Heart left ventricle (tissue), 16 donors: Measurements from ENCODE around the gene PLN. TPM values are rescaled to one million over a fixed set of nuclear protein-coding genes. Genes with fewer than 3 reads are reported as not detected.

Experiments
- ATAC-seq, 4 donors: fragments of 200-7000 bp; cut with Tn5 transposase; one replicate each; pipeline ENCODE4 v1.9.1; 2020 to 2022; ENCODE audit warnings: moderate library complexity in 4 of 4, mild to moderate bottlenecking in 3 of 4, moderate number of reproducible peaks in 1 of 4
- DNase-seq, 5 donors: peaks; one replicate each; pipeline ENCODE4 v3.0.0-alpha.2; 2020
- H3K27ac ChIP-seq, 12 donors: fragments of 200-600 bp; sonication (generic) in 4 of 12; one replicate each; pipeline versions ENCODE4 v1.5.0 to v1.8.0; 2016 to 2022; ENCODE audit warnings: mild to moderate bottlenecking in 2 of 12
- H3K27me3 ChIP-seq, 9 donors: fragments of 200-600 bp; sonication (generic) in 2 of 9; one replicate each; pipeline versions ENCODE4 v1.5.1 to v1.8.0; 2016 to 2022; ENCODE audit warnings: mild to moderate bottlenecking in 3 of 9
- H3K36me3 ChIP-seq, 9 donors: fragments of 200-600 bp; sonication (generic) in 2 of 9; one replicate each; pipeline versions ENCODE4 v1.5.0 to v1.8.0; 2018 to 2022; ENCODE audit warnings: mild to moderate bottlenecking in 2 of 9
- H3K4me1 ChIP-seq, 12 donors: fragments of 200-600 bp; sonication (generic) in 4 of 12; one replicate each; pipeline versions ENCODE4 v1.5.0 to v1.8.0; 2016 to 2022; ENCODE audit warnings: mild to moderate bottlenecking in 3 of 12
- H3K4me3 ChIP-seq, 12 donors: fragments of 200-600 bp; sonication (generic) in 4 of 12; one replicate each; pipeline versions ENCODE4 v1.5.0 to v1.8.0; 2017 to 2022; ENCODE audit warnings: mild to moderate bottlenecking in 9 of 12, moderate library complexity in 4 of 12
- H3K9me3 ChIP-seq, 12 donors: fragments of 200-600 bp; sonication (generic) in 4 of 12; one replicate each; pipeline versions ENCODE4 v1.5.0 to v1.8.0; 2016 to 2022; ENCODE audit warnings: mild to moderate bottlenecking in 1 of 12
- POLR2A ChIP-seq, 2 donors: fragments of 450-650 bp; IDR thresholded peaks; one replicate each; pipeline ENCODE4 v1.6.1; 2017; ENCODE audit warnings: antibody characterized with exemption in 2 of 2, mild to moderate bottlenecking in 2 of 2, moderate library complexity in 2 of 2
- WGBS, 4 donors: extraction: QIAGEN DNeasy Blood & Tissue Kit in 2 of 4; methylation state at CpG; one replicate each; pipeline versions ENCODE4 v1.1.5 to v1.1.7; 2013 to 2018; 5-methylcytosine and 5-hydroxymethylcytosine counted together
- intact Hi-C, 10 donors: fragments of 100-400 bp; cut with DNase I; formaldehyde crosslinking; loops; one replicate each; pipeline versions ENCODE4 v1.11.1 to v1.14.2; 2022
- polyA plus RNA-seq, 2 donors: library from polyadenylated mRNA; stranded (reverse); fragments of 200-250 nt; gene quantifications; one replicate each; pipeline ENCODE4 v1.2.3, GENCODE V29; 2013
- total RNA-seq, 9 donors: library from RNA; depleted of rRNA in 2 of 9; stranded (reverse); fragments of >200 nt in 2 of 9; fragmentation: NEBNext Ultra II Directional in 3 of 9; extraction: Animal tissue kit (Norgen Biotek cat#: 25700) in 3 of 9; gene quantifications; one replicate each; pipeline versions ENCODE4 v1.1.0 to v1.2.4, GENCODE V29; 2016 to 2023
- TF ChIP-seq, protein P1 (sequence below), 12 donors: fragments of 200-600 bp; sonication (generic) in 4 of 12; IDR thresholded peaks; one replicate each; pipeline versions ENCODE4 v1.5.0 to v1.8.0; 2018 to 2022; ENCODE audit warnings: antibody characterized with exemption in 12 of 12, mild to moderate bottlenecking in 5 of 12
- donor health status: ischemic (EF 13 %, LVEDD 7.1; RV severe dilation, severe dysfunction).
- donor health status: healthy with polysubstance abuse.
- donor health status: DM: no; HTN: yes; CAD: no.
- donor health status: DM: no; HTN: no; CAD: no.
- donor health status: ischemic (EF 25% LVEDD 6.9; RV normal size, moderate dysfunction).
- donor health status: ischemic (EF 25% LVEDD 5.7; RV mildly dilated, moderate dysfunction).
- donor health status: healthy.
- donor health status: DM: yes; HTN: yes; CAD: no.
- donor health status: ischemic (EF 35%, LVEDD 5.7; RV mildly dilated, moderate dysfunction).
- donor health status: nonischemic (EF 11% LVEDD 7.7; RV severe dilation, severe dysfunction).
- donor health status: DM: yes; HTN: yes; CAD: no.
- donor health status: PGD.
- donor health status: ischemic (EF 29% LVEDD 5.4; RV normal size, mild dysfunction).
- donor health status: nonischemic (EF 23%, LVEDD 6.1; RV moderate dilation, normal function).

The PLN gene
- total and polyA plus RNA-seq, 11 donors: 974 to 3,015 (median 1,768) TPM

- intact Hi-C loops: loop anchor here in 7 of 10 donors (2.0 to 10.0 kb wide), 4 partner anchors 131 to 219 kb away; no protein-coding TSS in a partner anchor
- Histone ChIP-seq H3K27me3 (no peaks in the 10 kb centered on the region), H3K4me3 (no peak overlapping the region), H3K9me3 (peaks cover 0 to 15% (median 0%) of the 10 kb centered on the region in 12 donors), H3K36me3 (peaks cover 0 to 34% (median 4%) of the 10 kb centered on the region in 9 donors), H3K4me1 (peaks cover 0 to 25% (median 6%) of the 10 kb centered on the region in 12 donors), H3K27ac (peak overlapping the region in 11 of 12 donors; percentile 37 to 81 (median 71))
- 66 to 73% (median 73%) methylated on average over 5 of the region's 5 CpGs for WGBS, 4 donors
- DNase-seq (no peak), ATAC-seq (no peak)
- TF ChIP-seq POLR2A (IDR thresholded peaks at IDR 0.05): no peak
- TF ChIP-seq, protein P1, sequence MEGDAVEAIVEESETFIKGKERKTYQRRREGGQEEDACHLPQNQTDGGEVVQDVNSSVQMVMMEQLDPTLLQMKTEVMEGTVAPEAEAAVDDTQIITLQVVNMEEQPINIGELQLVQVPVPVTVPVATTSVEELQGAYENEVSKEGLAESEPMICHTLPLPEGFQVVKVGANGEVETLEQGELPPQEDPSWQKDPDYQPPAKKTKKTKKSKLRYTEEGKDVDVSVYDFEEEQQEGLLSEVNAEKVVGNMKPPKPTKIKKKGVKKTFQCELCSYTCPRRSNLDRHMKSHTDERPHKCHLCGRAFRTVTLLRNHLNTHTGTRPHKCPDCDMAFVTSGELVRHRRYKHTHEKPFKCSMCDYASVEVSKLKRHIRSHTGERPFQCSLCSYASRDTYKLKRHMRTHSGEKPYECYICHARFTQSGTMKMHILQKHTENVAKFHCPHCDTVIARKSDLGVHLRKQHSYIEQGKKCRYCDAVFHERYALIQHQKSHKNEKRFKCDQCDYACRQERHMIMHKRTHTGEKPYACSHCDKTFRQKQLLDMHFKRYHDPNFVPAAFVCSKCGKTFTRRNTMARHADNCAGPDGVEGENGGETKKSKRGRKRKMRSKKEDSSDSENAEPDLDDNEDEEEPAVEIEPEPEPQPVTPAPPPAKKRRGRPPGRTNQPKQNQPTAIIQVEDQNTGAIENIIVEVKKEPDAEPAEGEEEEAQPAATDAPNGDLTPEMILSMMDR (IDR thresholded peaks at IDR 0.05): no peak
These were observed 41.9 kb upstream of the PLN start for GRCh38 chr6:118506071-118506638.

- no peak for ATAC-seq
- no peak for DNase-seq
- 61 to 73% (median 66%) methylated on average over 1 of the region's 1 CpG for WGBS, 4 donors
- TF ChIP-seq POLR2A (IDR thresholded peaks at IDR 0.05): no peak
- TF ChIP-seq, protein P1 (IDR thresholded peaks at IDR 0.05): no peak
- peaks cover 0 to 20% (median 8%) of the 10 kb centered on the region in 12 donors for H3K4me1 ChIP-seq
- H3K4me3 ChIP-seq: no peak overlapping the region
- H3K36me3 ChIP-seq: peaks cover 0 to 25% (median under 1%) of the 10 kb centered on the region in 9 donors
- H3K27ac ChIP-seq: peak overlapping the region in 11 of 12 donors; percentile 7 to 81 (median 71)
- intact Hi-C loops: loop anchor here in 8 of 10 donors (1.0 to 10.0 kb wide), 7 partner anchors 133 to 223 kb away; no protein-coding TSS in a partner anchor
- peaks cover 0 to 14% (median 0%) of the 10 kb centered on the region in 12 donors for H3K9me3 ChIP-seq
- no peaks in the 10 kb centered on the region for H3K27me3 ChIP-seq
These were observed 40.5 kb upstream of the PLN start for GRCh38 chr6:118507636-118508035.

GRCh38 chr6:118509009-118509617 is 39.0 kb upstream of the PLN start:
- peaks cover 0 to 14% (median 0%) of the 10 kb centered on the region in 9 donors for H3K36me3 ChIP-seq
- no peak overlapping the region for H3K4me3 ChIP-seq
- H3K27me3 ChIP-seq: no peaks in the 10 kb centered on the region
- peak in 4 of 5 donors; percentile 35 to 51 (median 44) for DNase-seq
- peaks cover 0 to 1% (median 0%) of the 10 kb centered on the region in 12 donors for H3K9me3 ChIP-seq
- peak overlapping the region in 11 of 12 donors; percentile 21 to 87 (median 79) for H3K27ac ChIP-seq
- H3K4me1 ChIP-seq: peaks cover 0 to 25% (median 8%) of the 10 kb centered on the region in 12 donors
- TF ChIP-seq, protein P1 (IDR thresholded peaks at IDR 0.05): peak; percentile 53 to 81 (median 70)
- TF ChIP-seq POLR2A (IDR thresholded peaks at IDR 0.05): no peak
- intact Hi-C loops: loop anchor here in 9 of 10 donors (1.0 to 10.0 kb wide), 6 partner anchors 134 to 224 kb away; no protein-coding TSS in a partner anchor
- ATAC-seq: peak in 1 of 4 donors; percentile 43
- 38 to 50% (median 45%) methylated on average over 3 of the region's 3 CpGs for WGBS, 4 donors
